ENCODE results near the gene SPSB3.

DNA sequence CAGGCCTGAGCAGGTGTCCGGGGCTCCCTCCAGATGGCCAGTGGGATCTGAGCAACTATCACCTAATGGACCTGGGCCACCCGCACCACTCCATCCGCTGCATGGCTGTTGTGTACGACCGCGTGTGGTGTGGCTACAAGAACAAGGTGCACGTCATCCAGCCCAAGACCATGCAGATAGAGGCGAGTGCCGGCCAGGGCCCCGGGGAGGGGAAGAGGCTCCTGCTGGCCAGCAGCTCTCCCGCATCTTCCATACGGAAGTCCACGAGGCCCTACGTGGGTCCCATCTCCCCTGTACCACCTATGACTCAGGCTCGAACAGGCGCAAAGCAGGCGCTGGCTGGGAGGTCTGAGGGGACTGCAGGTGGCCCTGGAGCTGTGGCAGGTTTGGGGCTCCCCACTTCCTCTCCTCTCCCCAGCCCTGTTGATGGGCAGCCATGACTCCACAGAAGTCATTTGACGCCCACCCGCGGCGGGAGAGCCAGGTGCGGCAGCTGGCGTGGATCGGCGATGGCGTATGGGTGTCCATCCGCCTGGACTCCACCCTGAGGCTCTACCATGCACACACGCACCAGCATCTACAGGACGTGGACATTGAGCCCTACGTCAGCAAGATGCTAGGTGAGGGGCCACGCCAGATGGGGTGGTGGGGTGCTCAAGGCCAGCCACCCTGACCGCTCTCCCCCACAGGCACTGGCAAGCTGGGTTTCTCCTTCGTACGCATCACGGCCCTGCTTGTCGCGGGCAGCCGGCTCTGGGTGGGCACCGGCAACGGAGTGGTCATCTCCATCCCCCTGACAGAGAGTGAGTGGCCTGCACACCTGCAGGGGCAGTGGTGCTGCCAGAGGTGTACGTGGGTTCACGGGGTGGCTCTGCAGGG, 15.0 kb downstream of the SPSB3 start:
- TF ChIP-seq POLR2A (IDR thresholded peaks at IDR 0.05) (no peak), CTCF (IDR thresholded peaks at IDR 0.05) (no peak)

Measured in Peyer's patch (tissue), 4 donors.